ENCODE data around the gene HAP1.

DNA sequence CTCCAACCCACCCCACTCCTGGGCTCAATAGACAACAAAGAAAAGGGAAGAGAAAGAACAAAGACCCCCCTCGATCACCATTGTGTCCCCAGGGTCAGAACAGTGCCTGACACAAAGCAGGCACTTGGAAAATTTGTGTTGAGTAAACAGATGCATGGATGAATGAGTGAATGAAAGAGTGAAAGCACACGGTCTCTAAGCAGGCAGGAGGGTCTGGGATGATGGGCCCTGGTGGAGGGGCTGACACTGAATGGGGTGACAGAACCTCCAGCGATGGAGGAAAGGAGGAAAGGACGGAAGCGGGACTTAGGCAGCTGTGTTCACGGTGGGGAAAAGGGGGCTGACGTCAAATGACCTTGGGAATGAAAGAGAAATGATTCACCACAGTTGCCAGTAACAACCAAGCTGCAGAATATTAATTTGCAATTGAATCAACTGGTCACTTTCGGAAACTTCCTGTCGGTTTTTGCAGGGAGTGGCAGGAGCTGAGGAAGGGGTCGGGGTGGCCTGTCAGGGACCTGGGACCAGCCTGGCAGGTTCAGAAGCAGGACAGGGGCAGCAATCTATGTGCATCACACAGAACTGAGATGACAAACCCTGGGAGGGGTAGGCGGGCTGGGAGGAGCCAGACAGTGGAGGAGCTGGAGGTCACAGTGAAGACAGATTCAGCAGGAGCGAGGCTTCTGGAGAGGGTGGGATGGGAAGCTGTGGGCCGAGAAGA, 29.0 kb downstream of the HAP1 start:
- TF ChIP-seq, protein P1, sequence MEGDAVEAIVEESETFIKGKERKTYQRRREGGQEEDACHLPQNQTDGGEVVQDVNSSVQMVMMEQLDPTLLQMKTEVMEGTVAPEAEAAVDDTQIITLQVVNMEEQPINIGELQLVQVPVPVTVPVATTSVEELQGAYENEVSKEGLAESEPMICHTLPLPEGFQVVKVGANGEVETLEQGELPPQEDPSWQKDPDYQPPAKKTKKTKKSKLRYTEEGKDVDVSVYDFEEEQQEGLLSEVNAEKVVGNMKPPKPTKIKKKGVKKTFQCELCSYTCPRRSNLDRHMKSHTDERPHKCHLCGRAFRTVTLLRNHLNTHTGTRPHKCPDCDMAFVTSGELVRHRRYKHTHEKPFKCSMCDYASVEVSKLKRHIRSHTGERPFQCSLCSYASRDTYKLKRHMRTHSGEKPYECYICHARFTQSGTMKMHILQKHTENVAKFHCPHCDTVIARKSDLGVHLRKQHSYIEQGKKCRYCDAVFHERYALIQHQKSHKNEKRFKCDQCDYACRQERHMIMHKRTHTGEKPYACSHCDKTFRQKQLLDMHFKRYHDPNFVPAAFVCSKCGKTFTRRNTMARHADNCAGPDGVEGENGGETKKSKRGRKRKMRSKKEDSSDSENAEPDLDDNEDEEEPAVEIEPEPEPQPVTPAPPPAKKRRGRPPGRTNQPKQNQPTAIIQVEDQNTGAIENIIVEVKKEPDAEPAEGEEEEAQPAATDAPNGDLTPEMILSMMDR (IDR thresholded peaks at IDR 0.05) = no peak
- TF ChIP-seq, protein P2, sequence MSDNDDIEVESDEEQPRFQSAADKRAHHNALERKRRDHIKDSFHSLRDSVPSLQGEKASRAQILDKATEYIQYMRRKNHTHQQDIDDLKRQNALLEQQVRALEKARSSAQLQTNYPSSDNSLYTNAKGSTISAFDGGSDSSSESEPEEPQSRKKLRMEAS (IDR thresholded peaks at IDR 0.05) = no peak
